CD4-positive, alpha-beta T cell treated with Interferon gamma for 1 hour (primary cell): ENCODE results near the gene CST11.
"Not testable (repeated sequence)": the region's sequence is repeated elsewhere in the genome, so short reads cannot be mapped to it uniquely, and the experiment has no call there.

ENCODE experiments used
- DNase-seq: peaks from one replicate; pipeline ENCODE4 v3.0.0-alpha.2; 2020

Gene CST11

GRCh38 chr20:23452776-23453175 lies at the start of gene CST11:
Gene CST11 (minus strand): TSS chr20:23452876. CDS start chr20:23452811, 65 bp downstream.
- no peak for DNase-seq

GRCh38 chr20:23501926-23502325 lies 49.2 kb upstream of the CST11 start:
- no peak for DNase-seq

GRCh38 chr20:23497536-23497935 lies 44.9 kb upstream of the CST11 start:
- DNase-seq, result no peak

GRCh38 chr20:23493172-23493772 lies 40.6 kb upstream of the CST11 start:
- no peak for DNase-seq

GRCh38 chr20:23492292-23492691 lies 39.6 kb upstream of the CST11 start:
- no peak for DNase-seq

GRCh38 chr20:23490817-23491216 lies 38.1 kb upstream of the CST11 start, which contains the start of gene CST8:
Gene CST8 (plus strand): TSS chr20:23491117. CDS start chr20:23491668, 551 bp downstream.
- no peak for DNase-seq

- no peak for DNase-seq
These were observed 36.3 kb upstream of the CST11 start for GRCh38 chr20:23488996-23489395.

GRCh38 chr20:23488470-23488869 lies 35.8 kb upstream of the CST11 start:
- no peak for DNase-seq

- DNase-seq, result no peak
These were observed 31.4 kb upstream of the CST11 start for GRCh38 chr20:23484081-23484480.

- DNase-seq, result no peak
These were observed 29.5 kb upstream of the CST11 start for GRCh38 chr20:23482138-23482537.

- no peak for DNase-seq
These were observed 26.4 kb upstream of the CST11 start for GRCh38 chr20:23479043-23479442.

GRCh38 chr20:23477223-23477622 lies 24.5 kb upstream of the CST11 start:
- DNase-seq, result no peak

- no peak for DNase-seq
These were observed 23.5 kb upstream of the CST11 start for GRCh38 chr20:23476015-23476754.

GRCh38 chr20:23475395-23475794 lies 22.7 kb upstream of the CST11 start:
- DNase-seq, result no peak

- DNase-seq, result not testable (repeated sequence)
These were observed 20.6 kb upstream of the CST11 start for GRCh38 chr20:23473293-23473692.

GRCh38 chr20:23472306-23472705 lies 19.6 kb upstream of the CST11 start:
- DNase-seq, result not testable (repeated sequence)

GRCh38 chr20:23466961-23467360 lies 14.3 kb upstream of the CST11 start:
- not testable (repeated sequence) for DNase-seq

- no peak for DNase-seq
These were observed 8.5 kb upstream of the CST11 start for GRCh38 chr20:23461180-23461579.

- no peak for DNase-seq
These were observed 6.9 kb upstream of the CST11 start for GRCh38 chr20:23459461-23460150.

- no peak for DNase-seq
These were observed 4.2 kb upstream of the CST11 start for GRCh38 chr20:23456873-23457272.

- peak; percentile 21 for DNase-seq
These were observed 3.7 kb upstream of the CST11 start for GRCh38 chr20:23456409-23456808.

GRCh38 chr20:23455639-23456038 lies 3.0 kb upstream of the CST11 start:
- DNase-seq, result no peak

- no peak for DNase-seq
These were observed 2.1 kb upstream of the CST11 start for GRCh38 chr20:23454816-23455215.
